ENCODE results near the gene TP63. TPM values are rescaled to one million over a fixed set of nuclear protein-coding genes. Genes with fewer than 3 reads are reported as not detected.

TP63 gene
- total RNA-seq, 1 experiment from 2014 or later = not detected

- no CpG with 5 or more reads among the region's 9 CpGs for WGBS (ENCODE audit: extremely low coverage, insufficient read length, low lambda C conversion rate)
- Histone ChIP-seq H3K23me2 (ENCODE audit: insufficient read length, low read depth, low read length, poor library complexity, severe bottlenecking) (no peaks in the 10 kb centered on the region), H4K8ac (replicated peaks; ENCODE audit: insufficient read length, low read depth, low read length) (no peak overlapping the region), H3K79me1 (ENCODE audit: insufficient read depth, low read depth, low read length, poor library complexity, severe bottlenecking) (no peaks in the 10 kb centered on the region), H3K14ac (ENCODE audit: insufficient read depth, low read length) (no peak overlapping the region), H4K20me1 (ENCODE audit: control insufficient read depth, insufficient read depth, insufficient read length) (no peaks in the 10 kb centered on the region), H3K23ac (ENCODE audit: insufficient read length, low read depth, low read length) (no peak overlapping the region), H3K4ac (ENCODE audit: low read depth, low read length) (no peak overlapping the region), H4K91ac (ENCODE audit: insufficient read length, low read depth, low read length) (no peak overlapping the region), H3K18ac (ENCODE audit: insufficient read length, low read depth, low read length) (no peak overlapping the region), H2BK120ac (ENCODE audit: low read depth, low read length, poor library complexity, severe bottlenecking) (no peak overlapping the region), H3K4me1 (ENCODE audit: insufficient read depth, low read length) (no peaks in the 10 kb centered on the region), H3K27ac (ENCODE audit: insufficient read length, low read depth, low read length) (no peak overlapping the region), H3K9me3 (ENCODE audit: control insufficient read depth, low read depth, low read length) (no peaks in the 10 kb centered on the region), H2BK15ac (ENCODE audit: low read depth, low read length) (no peak overlapping the region), H3K4me2 (ENCODE audit: insufficient read depth, insufficient read length, low read length) (no peak overlapping the region), H2AFZ (ENCODE audit: low read length) (no peak overlapping the region), H3K9ac (ENCODE audit: extremely low read depth, insufficient read length, low read length) (no peak overlapping the region), H2AK5ac (ENCODE audit: insufficient read length, low read length) (no peak overlapping the region), H3K27me3 (ENCODE audit: insufficient read depth, low read length) (no peaks in the 10 kb centered on the region), H3T11ph (ENCODE audit: low read length) (no peak overlapping the region), H3K79me2 (ENCODE audit: insufficient read depth, low read length) (no peaks in the 10 kb centered on the region), H3K56ac (ENCODE audit: insufficient read length, low read depth, low read length) (no peak overlapping the region), H2BK5ac (ENCODE audit: insufficient read length, low read length) (no peak overlapping the region), H2BK20ac (ENCODE audit: low read depth, low read length, poor library complexity, severe bottlenecking) (no peak overlapping the region), H4K5ac (ENCODE audit: insufficient read length, low read depth, low read length) (no peak overlapping the region), H2BK12ac (ENCODE audit: insufficient read length, low read depth, low read length) (no peak overlapping the region)
- no peaks in the 10 kb centered on the region; a peak in 1 of 4 replicates for H3K4me1 Mint-ChIP-seq
- peaks cover 0 to 3% of the 10 kb centered on the region in 2 experiments; a peak in 1 of 5 replicates for H3K9me3 Mint-ChIP-seq
- H3K27ac Mint-ChIP-seq = no peak overlapping the region
- H3K36me3 Mint-ChIP-seq (ENCODE audit: insufficient read depth in 1 of 3, low read depth in 3 of 3) = no peaks in the 10 kb centered on the region
- H3K4me3 Mint-ChIP-seq = no peak overlapping the region
- no peaks in the 10 kb centered on the region for H3K27me3 Mint-ChIP-seq (ENCODE audit: low read depth)
- DNase-seq = no peak
- TF ChIP-seq CTCF (conservative IDR thresholded peaks at IDR 0.05) = no peak
These were observed 9.1 kb upstream of the TP63 start for GRCh38 chr3:189621948-189622603.

Data from H9 (cell line).